ENCODE data around the gene CCDC127. TPM values are rescaled to one million over a fixed set of nuclear protein-coding genes. Genes with fewer than 3 reads are reported as not detected.

CCDC127 gene
- total and polyA plus RNA-seq, 2 donors (not counting 3 experiments of a cell fraction or from before 2014, with no cell fraction given) = 3.4 to 6.3 TPM

- intact Hi-C loops (cut with micrococcal nuclease) (no loop called here), dilution Hi-C loops (cut with MboI; ENCODE audit: extremely low pct_ligation_motif_present, low sequenced_read_pairs) (no loop called here)
- H3K4me2 ChIP-seq (ENCODE audit: insufficient read depth, low read length) = no peak overlapping the region
- no peaks in the 10 kb centered on the region for H4K20me1 ChIP-seq (replicated peaks; ENCODE audit: control insufficient read depth, extremely low read depth, insufficient read depth, low read length)
- H3K9me1 ChIP-seq (replicated peaks; ENCODE audit: control insufficient read depth, extremely low read depth, insufficient read depth, low read length) = no peaks in the 10 kb centered on the region
- peaks cover 5 to 19% of the 10 kb centered on the region in 2 experiments for H3K36me3 ChIP-seq (ENCODE audit: control insufficient read depth in 2 of 2, extremely low read depth in 1 of 2, insufficient read depth in 2 of 2, low read length in 2 of 2)
- no peaks in the 10 kb centered on the region for H3K27me3 ChIP-seq (ENCODE audit: control insufficient read depth in 2 of 2, insufficient read depth in 2 of 2, low read length in 2 of 2)
- no peaks in the 10 kb centered on the region for H3K4me1 ChIP-seq (ENCODE audit: control insufficient read depth, extremely low read depth, insufficient read depth, low read length)
- H3K4me3 ChIP-seq (replicated peaks in 1 of 3; ENCODE audit: insufficient read depth in 1 of 3, low read depth in 1 of 3, low read length in 3 of 3) = no peak overlapping the region
- TF ChIP-seq GATA2 (IDR thresholded peaks at IDR 0.05; ENCODE audit: insufficient read depth, insufficient read length, low read depth, low read length) = no peak
- TF ChIP-seq MAX (IDR thresholded peaks at IDR 0.05; ENCODE audit: insufficient read depth, insufficient read length) = no peak
- no peak for TF ChIP-seq POLR2A (IDR thresholded peaks at IDR 0.05; ENCODE audit: low read depth, low read length)
- no peak for TF ChIP-seq FOS (IDR thresholded peaks at IDR 0.05; ENCODE audit: borderline replicate concordance, insufficient read depth, low read length)
- no peak for TF ChIP-seq POLR2AphosphoS5 (IDR thresholded peaks at IDR 0.05; ENCODE audit: insufficient read depth, low read depth, low read length)
- TF ChIP-seq JUN (IDR thresholded peaks at IDR 0.05; ENCODE audit: borderline replicate concordance, insufficient read depth, insufficient read length, low read depth) = no peak
- no peak for TF ChIP-seq CTCF (IDR thresholded peaks at IDR 0.05; ENCODE audit: extremely low read depth in 1 of 2, insufficient read depth in 1 of 2, low read depth in 1 of 2, low read length in 2 of 2)
- TF ChIP-seq EZH2 (IDR thresholded peaks at IDR 0.05; ENCODE audit: borderline replicate concordance, low read depth, low read length, severe bottlenecking) = no peak
- no peak for TF ChIP-seq MYC (IDR thresholded peaks at IDR 0.05; ENCODE audit: low read depth, low read length)
- DNase-seq (ENCODE audit: low read depth, low spot score) (no peak), FAIRE-seq (no peak)
- H2AFZ ChIP-seq (ENCODE audit: low read depth, low read length) = no peak overlapping the region
- BruUV-seq (replicated peaks) = no TSS peak
- ChIA-PET POLR2A (no interaction called here), CTCF (interaction anchor here (0.8 to 1.1 kb wide), 2 partner anchors 16 to 19 kb away, joined by 3 read pairs; no protein-coding TSS in a partner anchor)
- no peaks in the 10 kb centered on the region for H3K9me3 ChIP-seq (replicated peaks; ENCODE audit: control insufficient read depth, insufficient read depth, low read length)
- H3K79me2 ChIP-seq (ENCODE audit: control insufficient read depth, insufficient read depth, low read length) = peaks cover 13% of the 10 kb centered on the region
- H3K27ac ChIP-seq (ENCODE audit: insufficient read depth, low read depth, low read length) = no peak overlapping the region
- no peak overlapping the region for H3K9ac ChIP-seq (replicated peaks; ENCODE audit: extremely low read depth, insufficient read depth, low read length)
Measured at GRCh38 chr5:204001-204400, 14.0 kb downstream of the CCDC127 start.

Data from endothelial cell of umbilical vein (primary cell).